Neural progenitor cell (in vitro differentiated cells): ENCODE results near the gene SLC19A1.

Experiments used
- CTCF ChIP-seq: fragments of 200-600 bp; sonication (generic); IDR thresholded peaks from 2 replicates; pipeline ENCODE4 v1.5.1; 2017; ENCODE audit warnings: antibody characterized with exemption, mild to moderate bottlenecking
- EZH2 ChIP-seq: fragments of 200-600 bp; sonication (generic); IDR thresholded peaks from 2 replicates; pipeline ENCODE4 v1.6.1; 2017; ENCODE audit warnings: antibody characterized with exemption, mild to moderate bottlenecking, moderate library complexity
- EZH2phosphoT487 ChIP-seq: fragments of 200-600 bp; sonication (generic); IDR thresholded peaks from 2 replicates; pipeline ENCODE4 v1.6.1; 2017; ENCODE audit warnings: antibody characterized with exemption

GRCh38 chr21:45470773-45471524, 71.3 kb downstream of the SLC19A1 start:
- TF ChIP-seq CTCF (no peak), EZH2 (no peak), EZH2phosphoT487 (no peak)
